ENCODE measurements around the gene CLDN4. TPM values are rescaled to one million over a fixed set of nuclear protein-coding genes. Genes with fewer than 3 reads are reported as not detected.

Gene CLDN4
- total RNA-seq, 4 donors from 2014 or later: 0.77 to 55.7 (median 4.5) TPM

DNA sequence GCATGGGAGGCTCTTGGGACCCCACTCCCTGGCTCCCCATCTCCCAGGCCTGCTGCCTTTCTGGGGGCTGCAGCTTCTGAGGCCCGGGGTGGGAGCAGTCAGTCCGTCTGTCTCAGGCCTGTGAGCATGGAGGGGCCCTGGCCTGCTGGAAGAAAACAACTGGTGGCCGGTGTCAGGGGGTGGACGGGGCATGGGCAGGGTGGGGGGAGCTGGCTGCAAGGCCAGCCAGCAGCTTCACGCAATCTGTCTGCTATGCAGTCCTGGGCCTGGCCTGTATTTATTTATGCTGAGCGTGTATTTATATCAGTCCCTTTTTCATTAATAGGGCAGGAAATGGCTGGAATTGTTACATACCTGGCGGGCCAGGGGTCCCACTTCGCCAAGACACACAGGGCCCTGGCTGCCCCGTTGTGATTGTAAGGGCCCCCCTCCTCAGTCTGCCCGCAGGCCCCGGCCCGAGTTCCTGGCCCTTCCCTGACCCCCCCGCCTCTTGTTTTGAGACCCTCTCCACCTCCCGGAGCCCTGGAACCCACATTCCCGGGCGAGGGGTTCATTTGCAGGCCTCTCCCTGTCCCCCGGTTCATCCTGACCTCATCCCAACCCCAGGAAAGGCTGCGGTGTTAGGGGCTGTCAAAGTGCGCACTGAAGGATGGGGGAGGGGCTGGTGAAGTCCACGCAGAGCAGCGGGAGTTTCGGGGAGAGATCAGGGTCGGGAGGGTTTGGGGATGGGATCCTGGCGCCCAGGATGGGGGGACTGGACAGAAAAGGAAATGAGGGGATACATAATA, 38.4 kb downstream of the CLDN4 start:
- intact Hi-C loops (cut with DNase I; ENCODE audit: low total_unique reads): loop anchor here (5.0 kb wide), 1 partner anchor 153 kb away; no protein-coding TSS in a partner anchor
- Histone ChIP-seq H3K27ac (no peak overlapping the region), H3K27me3 (no peaks in the 10 kb centered on the region), H3K4me3 (no peak overlapping the region), H3K4me1 (no peaks in the 10 kb centered on the region), H3K9me3 (no peaks in the 10 kb centered on the region), H3K36me3 (no peaks in the 10 kb centered on the region)
- no peak for DNase-seq
- TF ChIP-seq POLR2A (IDR thresholded peaks at IDR 0.05): no peak
- no peak for TF ChIP-seq CTCF (IDR thresholded peaks at IDR 0.05)

- H3K4me1 ChIP-seq: no peaks in the 10 kb centered on the region
- intact Hi-C loops (cut with DNase I; ENCODE audit: low total_unique reads): no loop called here
- no peak overlapping the region for H3K27ac ChIP-seq
- H3K9me3 ChIP-seq: no peaks in the 10 kb centered on the region
- TF ChIP-seq CTCF (IDR thresholded peaks at IDR 0.05) (no peak), POLR2A (IDR thresholded peaks at IDR 0.05) (no peak)
- H3K27me3 ChIP-seq: no peaks in the 10 kb centered on the region
- no peak overlapping the region for H3K4me3 ChIP-seq
- DNase-seq: no peak
- no peaks in the 10 kb centered on the region for H3K36me3 ChIP-seq
These were observed 39.3 kb downstream of the CLDN4 start for GRCh38 chr7:73870041-73870492.

DNA sequence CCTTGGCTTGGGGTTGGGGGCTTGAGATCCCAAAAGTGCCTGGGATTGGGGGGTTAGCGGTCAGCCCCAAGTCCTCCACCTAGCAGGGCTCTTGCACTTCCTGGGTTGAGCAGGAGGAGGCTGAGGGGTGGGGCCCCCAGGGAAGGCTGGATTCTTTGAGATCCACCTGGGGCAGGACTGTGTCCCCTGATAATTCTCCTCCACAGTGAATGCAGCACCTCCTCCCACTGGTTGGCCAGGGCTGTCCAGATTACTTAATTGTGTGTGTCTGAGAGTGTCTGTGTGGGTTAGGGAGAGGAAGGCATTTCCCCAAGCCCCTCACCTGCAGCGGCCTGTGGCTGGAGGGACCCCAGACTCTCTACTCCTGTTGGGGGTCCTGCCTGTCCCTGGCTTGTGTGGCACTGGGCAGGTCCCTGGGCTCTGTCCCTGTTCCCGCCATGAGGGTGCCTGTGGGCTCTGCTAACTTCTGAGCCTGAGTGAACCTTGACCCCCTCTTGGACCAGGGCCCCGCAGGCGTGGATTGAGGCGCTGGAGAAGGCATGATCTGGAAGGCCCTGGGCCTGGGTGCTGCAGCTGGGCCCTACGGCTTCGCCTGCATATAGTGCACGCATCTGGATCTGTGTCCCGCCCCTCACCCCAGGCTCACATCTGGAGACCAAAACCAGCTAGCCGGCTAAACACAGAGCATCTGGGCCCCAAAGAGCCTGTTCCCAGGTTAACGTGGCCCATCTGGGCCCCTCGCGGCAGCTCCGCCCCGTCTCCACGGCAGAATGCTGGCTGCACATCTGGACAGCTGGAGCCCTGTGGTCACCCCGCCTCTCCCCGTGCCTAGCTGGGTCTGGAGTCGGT, 40.6 kb downstream of the CLDN4 start:
- no peaks in the 10 kb centered on the region for H3K4me1 ChIP-seq
- no peaks in the 10 kb centered on the region for H3K36me3 ChIP-seq
- intact Hi-C loops (cut with DNase I; ENCODE audit: low total_unique reads): no loop called here
- no peaks in the 10 kb centered on the region for H3K27me3 ChIP-seq
- TF ChIP-seq CTCF (IDR thresholded peaks at IDR 0.05) (no peak), POLR2A (IDR thresholded peaks at IDR 0.05) (no peak)
- peak in 1 of 2 donors; percentile 58 for DNase-seq
- no peaks in the 10 kb centered on the region for H3K9me3 ChIP-seq
- H3K27ac ChIP-seq: no peak overlapping the region
- H3K4me3 ChIP-seq: no peak overlapping the region

GRCh38 chr7:73872056-73872908, 41.5 kb downstream of the CLDN4 start:
- intact Hi-C loops (cut with DNase I; ENCODE audit: low total_unique reads): no loop called here
- Histone ChIP-seq H3K4me1 (no peaks in the 10 kb centered on the region), H3K36me3 (no peaks in the 10 kb centered on the region), H3K4me3 (no peak overlapping the region), H3K27me3 (no peaks in the 10 kb centered on the region), H3K9me3 (no peaks in the 10 kb centered on the region), H3K27ac (no peak overlapping the region)
- no peak for DNase-seq
- TF ChIP-seq CTCF (IDR thresholded peaks at IDR 0.05) (no peak), POLR2A (IDR thresholded peaks at IDR 0.05) (no peak)
